ENCODE results near the gene KIF3A. TPM values are rescaled to one million over a fixed set of nuclear protein-coding genes. Genes with fewer than 3 reads are reported as not detected.

The KIF3A gene
- total RNA-seq, 1 donor: 5.6 TPM

- no peaks in the 10 kb centered on the region for H3K4me1 ChIP-seq (ENCODE audit: insufficient read depth, low read length)
- no peaks in the 10 kb centered on the region for H3K9me3 ChIP-seq (ENCODE audit: low read depth, low read length)
- no peaks in the 10 kb centered on the region for H3K27me3 ChIP-seq (ENCODE audit: insufficient read depth, low read length)
- H3K4me3 ChIP-seq (ENCODE audit: low read length): no peak within 1 kb of the TSS
Observed at GRCh38 chr5:132673939-132674630, 63.3 kb downstream of the KIF3A start, which contains the start of gene IL4. IL4 (plus strand) TSS chr5:132673989; CDS start chr5:132674051, 62 bp downstream.

- Histone ChIP-seq H3K27me3 (ENCODE audit: insufficient read depth, low read length) (no peaks in the 10 kb centered on the region), H3K4me1 (ENCODE audit: insufficient read depth, low read length) (no peaks in the 10 kb centered on the region), H3K9me3 (ENCODE audit: low read depth, low read length) (no peaks in the 10 kb centered on the region), H3K4me3 (ENCODE audit: low read length) (no peak overlapping the region)
Observed at GRCh38 chr5:132673488-132673887, 63.9 kb downstream of the KIF3A start.

- Histone ChIP-seq H3K4me3 (ENCODE audit: low read length) (no peak overlapping the region), H3K4me1 (ENCODE audit: insufficient read depth, low read length) (no peaks in the 10 kb centered on the region), H3K9me3 (ENCODE audit: low read depth, low read length) (no peaks in the 10 kb centered on the region), H3K27me3 (ENCODE audit: insufficient read depth, low read length) (no peaks in the 10 kb centered on the region)
Observed at GRCh38 chr5:132671000-132671399, 66.3 kb downstream of the KIF3A start.

GRCh38 chr5:132669966-132670882, 67.1 kb downstream of the KIF3A start:
- Histone ChIP-seq H3K4me1 (ENCODE audit: insufficient read depth, low read length) (no peaks in the 10 kb centered on the region), H3K27me3 (ENCODE audit: insufficient read depth, low read length) (no peaks in the 10 kb centered on the region), H3K4me3 (ENCODE audit: low read length) (no peak overlapping the region), H3K9me3 (ENCODE audit: low read depth, low read length) (no peaks in the 10 kb centered on the region)

- no peaks in the 10 kb centered on the region for H3K4me1 ChIP-seq (ENCODE audit: insufficient read depth, low read length)
- H3K4me3 ChIP-seq (ENCODE audit: low read length): no peak overlapping the region
- H3K27me3 ChIP-seq (ENCODE audit: insufficient read depth, low read length): no peaks in the 10 kb centered on the region
- no peaks in the 10 kb centered on the region for H3K9me3 ChIP-seq (ENCODE audit: low read depth, low read length)
Observed at GRCh38 chr5:132669455-132669820, 67.9 kb downstream of the KIF3A start.

GRCh38 chr5:132668706-132669454, 68.5 kb downstream of the KIF3A start:
- no peaks in the 10 kb centered on the region for H3K9me3 ChIP-seq (ENCODE audit: low read depth, low read length)
- H3K4me3 ChIP-seq (ENCODE audit: low read length): no peak overlapping the region
- peaks cover 2% of the 10 kb centered on the region for H3K4me1 ChIP-seq (ENCODE audit: insufficient read depth, low read length)
- H3K27me3 ChIP-seq (ENCODE audit: insufficient read depth, low read length): no peaks in the 10 kb centered on the region

- H3K9me3 ChIP-seq (ENCODE audit: low read depth, low read length): no peaks in the 10 kb centered on the region
- peaks cover 7% of the 10 kb centered on the region for H3K4me1 ChIP-seq (ENCODE audit: insufficient read depth, low read length)
- no peaks in the 10 kb centered on the region for H3K27me3 ChIP-seq (ENCODE audit: insufficient read depth, low read length)
- no peak overlapping the region for H3K4me3 ChIP-seq (ENCODE audit: low read length)
Observed at GRCh38 chr5:132667761-132668705, 69.3 kb downstream of the KIF3A start.

- Histone ChIP-seq H3K27me3 (ENCODE audit: insufficient read depth, low read length) (no peaks in the 10 kb centered on the region), H3K9me3 (ENCODE audit: low read depth, low read length) (no peaks in the 10 kb centered on the region), H3K4me1 (ENCODE audit: insufficient read depth, low read length) (peaks cover 7% of the 10 kb centered on the region)
Observed at GRCh38 chr5:132667309-132667708, 70.0 kb downstream of the KIF3A start.

GRCh38 chr5:132666310-132667123, 70.8 kb downstream of the KIF3A start:
- Histone ChIP-seq H3K27me3 (ENCODE audit: insufficient read depth, low read length) (no peaks in the 10 kb centered on the region), H3K9me3 (ENCODE audit: low read depth, low read length) (no peaks in the 10 kb centered on the region), H3K4me1 (ENCODE audit: insufficient read depth, low read length) (peaks cover 7% of the 10 kb centered on the region), H3K4me3 (ENCODE audit: low read length) (no peak overlapping the region)

More at GRCh38 chr5:132667309-132667708, 70.0 kb downstream of the KIF3A start:
- H3K4me3 ChIP-seq (ENCODE audit: low read length): no peak overlapping the region

GRCh38 chr5:132665574-132666080, 71.7 kb downstream of the KIF3A start:
- H3K27me3 ChIP-seq (ENCODE audit: insufficient read depth, low read length): no peaks in the 10 kb centered on the region
- H3K4me3 ChIP-seq (ENCODE audit: low read length): no peak overlapping the region
- H3K9me3 ChIP-seq (ENCODE audit: low read depth, low read length): no peaks in the 10 kb centered on the region
- H3K4me1 ChIP-seq (ENCODE audit: insufficient read depth, low read length): peaks cover 7% of the 10 kb centered on the region

- no peak overlapping the region for H3K4me3 ChIP-seq (ENCODE audit: low read length)
- no peaks in the 10 kb centered on the region for H3K27me3 ChIP-seq (ENCODE audit: insufficient read depth, low read length)
- H3K9me3 ChIP-seq (ENCODE audit: low read depth, low read length): no peaks in the 10 kb centered on the region
- peaks cover 7% of the 10 kb centered on the region for H3K4me1 ChIP-seq (ENCODE audit: insufficient read depth, low read length)
Observed at GRCh38 chr5:132664696-132665209, 72.6 kb downstream of the KIF3A start.

- Histone ChIP-seq H3K9me3 (ENCODE audit: low read depth, low read length) (no peaks in the 10 kb centered on the region), H3K27me3 (ENCODE audit: insufficient read depth, low read length) (no peaks in the 10 kb centered on the region), H3K4me1 (ENCODE audit: insufficient read depth, low read length) (peaks cover 7% of the 10 kb centered on the region), H3K4me3 (ENCODE audit: low read length) (no peak overlapping the region)
Observed at GRCh38 chr5:132663771-132664695, 73.3 kb downstream of the KIF3A start.
